Muscle of back (tissue), 11 donors: ENCODE results near the gene DNASE1L3. TPM values are rescaled to one million over a fixed set of nuclear protein-coding genes. Genes with fewer than 3 reads are reported as not detected.
"Not testable (repeated sequence)": the region's sequence is repeated elsewhere in the genome, so short reads cannot be mapped to it uniquely, and the experiment has no call there.

Experiments used
- DNase-seq, 3 donors: peaks; one replicate each; pipeline versions ENCODE4 v3.0.0 to v3.0.0-alpha.2; 2013
- polyA plus RNA-seq, 10 donors: library from polyadenylated mRNA; unstranded; fragments of 120-200 nt; gene quantifications; one replicate each; pipeline ENCODE4 v1.2.1, GENCODE V29; 2013; ENCODE audit not compliant: insufficient read length in 10 of 10

The DNASE1L3 gene
- polyA plus RNA-seq, 10 donors = 0.23 to 2.1 (median 0.79) TPM

- DNase-seq = not testable (repeated sequence)
These were observed 9.3 kb downstream of the DNASE1L3 start for GRCh38 chr3:58201451-58201850.

GRCh38 chr3:58200846-58201355 lies 9.9 kb downstream of the DNASE1L3 start:
- no peak for DNase-seq

GRCh38 chr3:58200121-58200709 lies 10.6 kb downstream of the DNASE1L3 start:
- no peak for DNase-seq

GRCh38 chr3:58198804-58199203 lies 12.0 kb downstream of the DNASE1L3 start:
- no peak for DNase-seq

- DNase-seq = no peak
These were observed 12.4 kb downstream of the DNASE1L3 start for GRCh38 chr3:58198362-58198761.

GRCh38 chr3:58197588-58197987 lies 13.2 kb downstream of the DNASE1L3 start:
- DNase-seq = no peak

- DNase-seq = no peak
These were observed 16.9 kb downstream of the DNASE1L3 start for GRCh38 chr3:58193682-58194407.

GRCh38 chr3:58192069-58192468 lies 18.7 kb downstream of the DNASE1L3 start:
- no peak for DNase-seq

- DNase-seq = no peak
These were observed 19.3 kb downstream of the DNASE1L3 start for GRCh38 chr3:58191361-58191991.

- no peak for DNase-seq
These were observed 19.9 kb downstream of the DNASE1L3 start for GRCh38 chr3:58190882-58191281.

GRCh38 chr3:58190291-58190690 lies 20.5 kb downstream of the DNASE1L3 start:
- no peak for DNase-seq

- DNase-seq = no peak
These were observed 21.1 kb downstream of the DNASE1L3 start for GRCh38 chr3:58189691-58190090.

- DNase-seq = no peak
These were observed 21.8 kb downstream of the DNASE1L3 start for GRCh38 chr3:58188921-58189451.

- no peak for DNase-seq
These were observed 22.6 kb downstream of the DNASE1L3 start for GRCh38 chr3:58188173-58188564.

- DNase-seq = no peak
These were observed 25.8 kb downstream of the DNASE1L3 start for GRCh38 chr3:58184982-58185360.

- no peak for DNase-seq
These were observed 26.3 kb downstream of the DNASE1L3 start for GRCh38 chr3:58184309-58184981.

GRCh38 chr3:58183891-58184290 lies 26.9 kb downstream of the DNASE1L3 start:
- DNase-seq = no peak

- no peak for DNase-seq
These were observed 27.6 kb downstream of the DNASE1L3 start for GRCh38 chr3:58183221-58183620.

GRCh38 chr3:58180940-58181587 lies 29.7 kb downstream of the DNASE1L3 start:
- no peak for DNase-seq

- no peak for DNase-seq
These were observed 30.5 kb downstream of the DNASE1L3 start for GRCh38 chr3:58180099-58180880.
